ENCODE data around the gene NRAP. TPM values are rescaled to one million over a fixed set of nuclear protein-coding genes. Genes with fewer than 3 reads are reported as not detected.

The NRAP gene
- total RNA-seq, 3 donors from 2014 or later: not detected

GRCh38 chr10:113565364-113565763 is 98.5 kb downstream of the NRAP start:
- Histone ChIP-seq H3K36me3 (no peaks in the 10 kb centered on the region), H3K27me3 (no peaks in the 10 kb centered on the region), H3K4me3 (no peak overlapping the region), H3K4me1 (no peaks in the 10 kb centered on the region), H3K9me3 (no peaks in the 10 kb centered on the region), H3K27ac (no peak overlapping the region)
- intact Hi-C loops (cut with DNase I; ENCODE audit: low total_unique reads): no loop called here
- no peak for TF ChIP-seq CTCF (IDR thresholded peaks at IDR 0.05)
- no peak for TF ChIP-seq POLR2A (IDR thresholded peaks at IDR 0.05)
- TF ChIP-seq POLR2AphosphoS5 (IDR thresholded peaks at IDR 0.05): no peak
- no peak for DNase-seq (ENCODE audit: low spot score in 2 of 2)

GRCh38 chr10:113563306-113564088 is 100.3 kb downstream of the NRAP start:
- Histone ChIP-seq H3K4me1 (no peaks in the 10 kb centered on the region), H3K9me3 (no peaks in the 10 kb centered on the region), H3K27ac (no peak overlapping the region), H3K36me3 (no peaks in the 10 kb centered on the region), H3K4me3 (peak overlapping the region; percentile 39 to 61 (median 47)), H3K27me3 (no peaks in the 10 kb centered on the region)
- TF ChIP-seq POLR2AphosphoS5 (IDR thresholded peaks at IDR 0.05) (peak in 1 of 3 donors; percentile 22), CTCF (IDR thresholded peaks at IDR 0.05) (peak; percentile 93 to 97 (median 97)), POLR2A (IDR thresholded peaks at IDR 0.05) (no peak)
- DNase-seq (ENCODE audit: low spot score in 2 of 2): peak; percentile 70 to 72
- intact Hi-C loops (cut with DNase I; ENCODE audit: low total_unique reads): no loop called here

- Histone ChIP-seq H3K36me3 (no peaks in the 10 kb centered on the region), H3K27ac (no peak overlapping the region), H3K4me3 (no peak overlapping the region), H3K9me3 (no peaks in the 10 kb centered on the region), H3K4me1 (no peaks in the 10 kb centered on the region), H3K27me3 (no peaks in the 10 kb centered on the region)
- TF ChIP-seq POLR2AphosphoS5 (IDR thresholded peaks at IDR 0.05) (no peak), POLR2A (IDR thresholded peaks at IDR 0.05) (no peak), CTCF (IDR thresholded peaks at IDR 0.05) (no peak)
- intact Hi-C loops (cut with DNase I; ENCODE audit: low total_unique reads): no loop called here
- no peak for DNase-seq (ENCODE audit: low spot score in 2 of 2)
These were observed 101.1 kb downstream of the NRAP start for GRCh38 chr10:113562704-113563103.

- Histone ChIP-seq H3K4me3 (no peak overlapping the region), H3K36me3 (no peaks in the 10 kb centered on the region), H3K27me3 (no peaks in the 10 kb centered on the region), H3K27ac (no peak overlapping the region), H3K9me3 (no peaks in the 10 kb centered on the region), H3K4me1 (peaks cover 0 to 5% of the 10 kb centered on the region in 2 donors)
- DNase-seq (ENCODE audit: low spot score in 2 of 2): no peak
- intact Hi-C loops (cut with DNase I; ENCODE audit: low total_unique reads): no loop called here
- no peak for TF ChIP-seq POLR2AphosphoS5 (IDR thresholded peaks at IDR 0.05)
- no peak for TF ChIP-seq POLR2A (IDR thresholded peaks at IDR 0.05)
- TF ChIP-seq CTCF (IDR thresholded peaks at IDR 0.05): no peak
These were observed 101.8 kb downstream of the NRAP start for GRCh38 chr10:113562069-113562468.

- H3K4me3 ChIP-seq: no peak overlapping the region
- H3K9me3 ChIP-seq: no peaks in the 10 kb centered on the region
- H3K27ac ChIP-seq: no peak overlapping the region
- H3K36me3 ChIP-seq: no peaks in the 10 kb centered on the region
- TF ChIP-seq POLR2AphosphoS5 (IDR thresholded peaks at IDR 0.05) (no peak), POLR2A (IDR thresholded peaks at IDR 0.05) (no peak), CTCF (IDR thresholded peaks at IDR 0.05) (no peak)
- intact Hi-C loops (cut with DNase I; ENCODE audit: low total_unique reads): no loop called here
- H3K27me3 ChIP-seq: no peaks in the 10 kb centered on the region
- no peak for DNase-seq (ENCODE audit: low spot score in 2 of 2)
- H3K4me1 ChIP-seq: peaks cover 0 to 9% of the 10 kb centered on the region in 2 donors
These were observed 102.6 kb downstream of the NRAP start for GRCh38 chr10:113561214-113561613.
